Ovary (tissue), 9 donors: Measurements from ENCODE around the gene OBSCN. TPM values are rescaled to one million over a fixed set of nuclear protein-coding genes. Genes with fewer than 3 reads are reported as not detected.
A peak's percentile ranks its signal among the peaks of the same experiment; 100 is the strongest.

ENCODE experiments used
- DNase-seq, 5 donors: peaks; one replicate each; pipeline ENCODE4 v3.0.0-alpha.2; 2019 to 2020
- H3K27ac ChIP-seq, 2 donors: fragments of 200-600 bp; one replicate each; pipeline versions ENCODE4 v1.5.1 to v1.8.0; 2019 to 2022
- H3K27me3 ChIP-seq: fragments of 200-600 bp; one replicate; pipeline ENCODE4 v1.8.0; 2022
- H3K36me3 ChIP-seq: fragments of 200-600 bp; sonication (generic); one replicate; pipeline ENCODE4 v1.5.1; 2019
- H3K4me1 ChIP-seq: one replicate; pipeline ENCODE4 v1.8.1; 2013; ENCODE audit warnings: mild to moderate bottlenecking, moderate library complexity; ENCODE audit not compliant: insufficient read depth
- H3K4me3 ChIP-seq: fragments of 200-600 bp; sonication (generic); one replicate; pipeline ENCODE4 v1.5.1; 2017
- H3K9me3 ChIP-seq, 2 donors: fragments of 200-600 bp in 1 of 2; sonication (generic) in 1 of 2; one replicate each; pipeline versions ENCODE4 v1.5.1 to v1.8.1; 2013 to 2019; ENCODE audit warnings: mild to moderate bottlenecking in 1 of 2, moderate library complexity in 1 of 2
- EP300 ChIP-seq: sonication (generic); formaldehyde crosslinking; IDR thresholded peaks from one replicate; pipeline ENCODE4 v1.6.1; 2017; ENCODE audit warnings: antibody characterized with exemption
- POLR2A ChIP-seq: fragments of 450-650 bp; IDR thresholded peaks from one replicate; pipeline ENCODE4 v1.6.1; 2017; ENCODE audit warnings: antibody characterized with exemption, mild to moderate bottlenecking, moderate library complexity
- WGBS, 3 donors: extraction: QIAGEN DNeasy Blood & Tissue Kit in 1 of 3; methylation state at CpG; one replicate each; pipeline versions ENCODE4 v1.1.5 to v1.1.7; 2013 to 2017; 5-methylcytosine and 5-hydroxymethylcytosine counted together
- intact Hi-C, 4 donors: fragments of 100-400 bp; cut with DNase I; formaldehyde crosslinking; loops; one replicate each; pipeline versions ENCODE4 v1.11.0 to v1.15.1; 2022 to 2023
- polyA plus RNA-seq, 2 donors: library from polyadenylated mRNA; stranded (reverse); fragments of 200-250 nt in 1 of 2; fragments of 350-450 nt in 1 of 2; fragmentation: Illumina TruSeq in 1 of 2; extraction: RNeasy Lipid Tissue Mini Kit (QIAGEN cat#74804) in 1 of 2; gene quantifications; one replicate each; pipeline ENCODE4 v1.2.3, GENCODE V29; 2013 to 2014
- total RNA-seq, 7 donors: library from RNA; depleted of rRNA in 2 of 7; stranded (reverse); fragments of >200 nt in 2 of 7; fragmentation: NEBNext Ultra II Directional in 3 of 7; extraction: Animal tissue kit (Norgen Biotek cat#: 25700) in 3 of 7; gene quantifications; one replicate each; pipeline versions ENCODE4 v1.1.0 to v1.2.4, GENCODE V29; 2016 to 2023
- TF ChIP-seq, protein P1 (sequence below), 3 donors: fragments of 450-650 bp in 2 of 3; fragments of 200-600 bp in 1 of 3; IDR thresholded peaks; one replicate each; pipeline versions ENCODE4 v1.5.1 to v1.8.0; 2016 to 2022; ENCODE audit warnings: antibody characterized with exemption in 3 of 3, mild to moderate bottlenecking in 1 of 3
- donor health status: DM: no; HTN: no; CAD: no; lungs with moderate emphysema.
- donor health status: DM: no; HTN: no; CAD: no.
- donor health status: Bipolar disorder and iron deficiency.
- donor health status: DM: yes; HTN: yes; CAD: no.
- donor health status: DM: no; HTN: no; CAD: no.
- donor health status: DM: yes; HTN: yes; CAD: no.

The OBSCN gene
- total and polyA plus RNA-seq, 9 donors: 3.5 to 37.1 (median 29.0) TPM

DNA sequence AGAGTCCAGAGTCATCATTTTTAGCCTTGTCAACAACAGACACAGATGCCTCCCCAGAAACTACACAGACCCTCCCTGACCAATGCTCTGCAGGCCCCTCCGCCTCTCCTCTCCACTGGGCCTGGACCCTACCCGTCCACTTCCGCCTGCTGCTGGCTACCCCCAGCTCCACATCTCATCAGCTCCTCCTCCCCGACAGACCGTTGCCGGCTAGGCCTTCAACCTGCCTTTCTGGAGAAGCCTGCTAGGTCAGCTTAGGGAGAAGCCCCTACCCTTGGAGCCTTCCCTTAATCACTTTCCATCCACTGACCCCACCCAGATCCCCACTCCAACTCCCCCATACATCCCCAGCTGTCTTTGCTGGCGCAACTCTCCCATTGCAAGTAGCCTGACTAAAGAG, 207.4 kb downstream of the OBSCN start:
- Histone ChIP-seq H3K4me1 (peaks cover 13% of the 10 kb centered on the region), H3K4me3 (no peak overlapping the region), H3K27ac (no peak overlapping the region), H3K36me3 (no peaks in the 10 kb centered on the region), H3K9me3 (no peaks in the 10 kb centered on the region), H3K27me3 (no peaks in the 10 kb centered on the region)
- intact Hi-C loops: no loop called here
- 8 to 16% (median 12%) methylated on average over 7 of the region's 7 CpGs for whole genome bisulfite sequencing, 3 donors
- DNase-seq: no peak
- no peak for TF ChIP-seq POLR2A
- TF ChIP-seq, protein P1, sequence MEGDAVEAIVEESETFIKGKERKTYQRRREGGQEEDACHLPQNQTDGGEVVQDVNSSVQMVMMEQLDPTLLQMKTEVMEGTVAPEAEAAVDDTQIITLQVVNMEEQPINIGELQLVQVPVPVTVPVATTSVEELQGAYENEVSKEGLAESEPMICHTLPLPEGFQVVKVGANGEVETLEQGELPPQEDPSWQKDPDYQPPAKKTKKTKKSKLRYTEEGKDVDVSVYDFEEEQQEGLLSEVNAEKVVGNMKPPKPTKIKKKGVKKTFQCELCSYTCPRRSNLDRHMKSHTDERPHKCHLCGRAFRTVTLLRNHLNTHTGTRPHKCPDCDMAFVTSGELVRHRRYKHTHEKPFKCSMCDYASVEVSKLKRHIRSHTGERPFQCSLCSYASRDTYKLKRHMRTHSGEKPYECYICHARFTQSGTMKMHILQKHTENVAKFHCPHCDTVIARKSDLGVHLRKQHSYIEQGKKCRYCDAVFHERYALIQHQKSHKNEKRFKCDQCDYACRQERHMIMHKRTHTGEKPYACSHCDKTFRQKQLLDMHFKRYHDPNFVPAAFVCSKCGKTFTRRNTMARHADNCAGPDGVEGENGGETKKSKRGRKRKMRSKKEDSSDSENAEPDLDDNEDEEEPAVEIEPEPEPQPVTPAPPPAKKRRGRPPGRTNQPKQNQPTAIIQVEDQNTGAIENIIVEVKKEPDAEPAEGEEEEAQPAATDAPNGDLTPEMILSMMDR (IDR thresholded peaks at IDR 0.05): no peak
- no peak for TF ChIP-seq EP300

DNA sequence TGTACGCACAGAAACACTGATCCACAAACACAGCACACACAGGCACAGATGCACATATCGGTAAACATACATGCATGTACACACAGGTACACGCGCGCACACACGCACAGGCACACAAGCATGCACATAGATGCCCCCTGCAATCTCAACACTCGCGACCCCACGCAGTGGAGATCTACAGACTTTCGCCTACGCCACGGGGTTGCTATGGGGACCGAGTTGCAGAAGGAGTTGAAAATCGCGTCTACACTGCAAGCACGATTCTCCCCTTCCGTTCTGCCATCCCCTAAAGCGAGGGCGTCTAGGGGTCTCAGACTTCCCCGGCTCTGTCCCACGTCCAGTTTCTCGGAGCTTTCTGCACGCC, 208.0 kb downstream of the OBSCN start:
- intact Hi-C loops: no loop called here
- 8 to 10% (median 8%) methylated on average over 23 of the region's 23 CpGs for WGBS, 3 donors
- TF ChIP-seq POLR2A (no peak), EP300 (no peak)
- TF ChIP-seq, protein P1 (IDR thresholded peaks at IDR 0.05): no peak
- H3K36me3 ChIP-seq: no peaks in the 10 kb centered on the region
- H3K4me1 ChIP-seq: peaks cover 13% of the 10 kb centered on the region
- H3K27me3 ChIP-seq: no peaks in the 10 kb centered on the region
- DNase-seq: peak in 1 of 5 donors; percentile 44
- H3K27ac ChIP-seq: no peak overlapping the region
- peak overlapping the region; percentile 37 for H3K4me3 ChIP-seq
- no peaks in the 10 kb centered on the region for H3K9me3 ChIP-seq

DNA sequence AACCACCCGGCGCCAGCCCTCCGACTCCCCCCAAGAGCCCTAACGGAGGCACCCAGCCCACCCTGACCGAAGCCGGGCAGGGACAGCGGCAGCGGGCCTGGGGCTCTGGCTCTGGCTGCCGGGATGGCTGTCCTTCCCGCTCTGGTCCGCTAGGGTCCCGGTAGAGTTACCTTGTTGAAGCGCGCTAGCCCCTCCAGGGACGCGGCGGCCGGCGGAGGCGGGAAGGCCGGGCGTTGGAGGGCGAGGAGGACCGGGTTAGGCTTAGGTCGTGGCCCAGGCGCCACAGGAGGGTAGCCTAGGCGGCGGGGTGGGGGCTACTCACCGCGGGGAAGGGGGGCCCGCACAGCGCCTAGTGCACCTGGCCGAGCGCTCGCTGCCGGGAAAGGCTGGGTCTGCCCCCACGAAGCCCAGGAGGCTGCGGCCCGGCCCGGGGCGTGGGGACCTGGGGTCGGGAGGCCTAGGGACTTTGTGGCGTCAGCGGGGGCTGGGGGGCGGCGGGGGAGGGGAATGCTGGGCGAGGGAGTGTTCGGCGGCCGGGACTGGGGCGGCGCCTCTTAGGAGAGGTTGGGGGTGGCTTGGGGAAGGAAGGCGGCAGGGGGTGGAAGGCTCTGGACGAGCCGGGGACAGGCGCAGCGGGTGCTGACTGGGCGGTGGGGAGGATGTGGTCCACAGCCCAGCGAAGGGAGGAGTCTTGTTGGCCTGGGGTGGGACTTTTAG, 208.5 kb downstream of the OBSCN start, which contains the start of gene TRIM17:
Gene TRIM17, minus strand, starts transcription at position 645 of the 717 bp plus-strand sequence. CDS start 1,789 bp downstream, outside the sequence.
- intact Hi-C loops: no loop called here
- DNase-seq: peak in 3 of 5 donors; percentile 50 to 61 (median 58)

DNA sequence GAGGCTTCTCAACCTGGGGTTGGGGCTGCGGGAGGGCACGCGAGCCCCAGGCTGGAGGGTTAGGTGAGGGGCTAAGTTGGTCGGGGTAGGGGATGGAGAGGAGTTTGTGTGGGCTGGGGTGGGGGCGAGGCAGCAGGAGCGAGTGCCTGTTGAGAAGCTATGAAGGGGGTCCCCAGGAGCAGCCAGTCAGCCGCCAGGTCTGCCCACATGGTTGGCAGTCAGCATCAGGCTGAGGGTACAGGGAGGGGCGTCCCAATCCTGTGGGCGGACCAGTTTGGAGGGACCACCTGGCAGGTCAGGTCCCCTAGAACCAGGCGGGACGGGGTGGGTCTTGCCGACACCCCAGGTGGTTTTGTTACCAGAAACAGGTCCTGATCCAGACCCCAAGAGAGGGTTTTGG, 209.2 kb downstream of the OBSCN start:
- peak in 1 of 5 donors; percentile 38 for DNase-seq
- WGBS, 3 donors: 12 to 23% (median 15%) methylated on average over 11 to 12 of the region's 12 CpGs
- H3K4me1 ChIP-seq: peaks cover 13% of the 10 kb centered on the region
- no peak overlapping the region for H3K4me3 ChIP-seq
- no peaks in the 10 kb centered on the region for H3K27me3 ChIP-seq
- intact Hi-C loops: no loop called here
- TF ChIP-seq, protein P1 (IDR thresholded peaks at IDR 0.05): no peak
- TF ChIP-seq EP300: no peak
- no peak for TF ChIP-seq POLR2A
- H3K9me3 ChIP-seq: no peaks in the 10 kb centered on the region
- H3K36me3 ChIP-seq: no peaks in the 10 kb centered on the region
- no peak overlapping the region for H3K27ac ChIP-seq

More for the DNA sequence above, 208.5 kb downstream of the OBSCN start, which contains the start of gene TRIM17:
- WGBS, 3 donors: 1% methylated on average over 34 to 59 of the region's 59 CpGs
- peaks cover 13% of the 10 kb centered on the region for H3K4me1 ChIP-seq
- H3K36me3 ChIP-seq: no peaks in the 10 kb centered on the region
- peak within 1 kb of the TSS; percentile 37 for H3K4me3 ChIP-seq
- H3K27ac ChIP-seq: no peak within 1 kb of the TSS
- H3K9me3 ChIP-seq: no peaks in the 10 kb centered on the region
- no peaks in the 10 kb centered on the region for H3K27me3 ChIP-seq
- TF ChIP-seq POLR2A: no peak
- TF ChIP-seq, protein P1 (IDR thresholded peaks at IDR 0.05): peak in 2 of 3 donors; percentile 46 to 56
